Measurements from ENCODE around the gene PRSS38. TPM values are rescaled to one million over a fixed set of nuclear protein-coding genes. Genes with fewer than 3 reads are reported as not detected.

PRSS38 gene
- total and polyA plus RNA-seq, 2 donors (not counting 3 experiments of a cell fraction or from before 2014, with no cell fraction given): not detected

DNA sequence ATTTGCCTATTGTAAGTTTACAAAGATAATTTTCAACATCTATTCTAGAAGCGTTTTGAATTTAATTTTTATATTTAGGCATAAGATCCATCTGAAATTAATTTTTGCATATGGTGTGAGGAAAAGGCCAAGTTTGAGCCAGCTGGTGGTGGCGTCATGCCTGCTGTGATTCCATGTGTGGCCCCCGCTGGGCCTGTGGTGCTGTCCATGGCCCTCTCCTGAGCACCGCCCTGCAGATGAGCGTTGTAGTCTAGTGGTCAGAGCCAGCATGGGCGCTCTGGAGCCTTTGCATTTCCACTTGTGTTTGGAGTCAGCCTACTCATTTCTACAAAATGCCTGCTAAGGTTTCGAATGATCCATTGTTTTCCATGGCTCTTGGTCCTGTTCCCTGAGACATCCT, 22.7 kb downstream of the PRSS38 start:
- no peaks in the 10 kb centered on the region for H3K4me1 ChIP-seq (ENCODE audit: control insufficient read depth, extremely low read depth, insufficient read depth, low read length)
- FAIRE-seq (no peak), DNase-seq (ENCODE audit: low read depth, low spot score) (no peak)
- H4K20me1 ChIP-seq (replicated peaks; ENCODE audit: control insufficient read depth, extremely low read depth, insufficient read depth, low read length): no peaks in the 10 kb centered on the region
- H3K4me3 ChIP-seq (replicated peaks in 1 of 3; ENCODE audit: insufficient read depth in 1 of 3, low read depth in 1 of 3, low read length in 3 of 3): no peak overlapping the region
- no peaks in the 10 kb centered on the region for H3K9me3 ChIP-seq (replicated peaks; ENCODE audit: control insufficient read depth, insufficient read depth, low read length)
- no peak overlapping the region for H2AFZ ChIP-seq (ENCODE audit: low read depth, low read length)
- H3K79me2 ChIP-seq (ENCODE audit: control insufficient read depth, insufficient read depth, low read length): no peaks in the 10 kb centered on the region
- intact Hi-C loops (cut with micrococcal nuclease) (no loop called here), dilution Hi-C loops (cut with MboI; ENCODE audit: extremely low pct_ligation_motif_present, low sequenced_read_pairs) (no loop called here)
- H3K36me3 ChIP-seq (ENCODE audit: control insufficient read depth in 2 of 2, extremely low read depth in 1 of 2, insufficient read depth in 2 of 2, low read length in 2 of 2): no peaks in the 10 kb centered on the region
- POLR2A ChIA-PET: no interaction called here
- TF ChIP-seq EZH2 (IDR thresholded peaks at IDR 0.05; ENCODE audit: borderline replicate concordance, low read depth, low read length, severe bottlenecking): no peak
- TF ChIP-seq, protein P1, sequence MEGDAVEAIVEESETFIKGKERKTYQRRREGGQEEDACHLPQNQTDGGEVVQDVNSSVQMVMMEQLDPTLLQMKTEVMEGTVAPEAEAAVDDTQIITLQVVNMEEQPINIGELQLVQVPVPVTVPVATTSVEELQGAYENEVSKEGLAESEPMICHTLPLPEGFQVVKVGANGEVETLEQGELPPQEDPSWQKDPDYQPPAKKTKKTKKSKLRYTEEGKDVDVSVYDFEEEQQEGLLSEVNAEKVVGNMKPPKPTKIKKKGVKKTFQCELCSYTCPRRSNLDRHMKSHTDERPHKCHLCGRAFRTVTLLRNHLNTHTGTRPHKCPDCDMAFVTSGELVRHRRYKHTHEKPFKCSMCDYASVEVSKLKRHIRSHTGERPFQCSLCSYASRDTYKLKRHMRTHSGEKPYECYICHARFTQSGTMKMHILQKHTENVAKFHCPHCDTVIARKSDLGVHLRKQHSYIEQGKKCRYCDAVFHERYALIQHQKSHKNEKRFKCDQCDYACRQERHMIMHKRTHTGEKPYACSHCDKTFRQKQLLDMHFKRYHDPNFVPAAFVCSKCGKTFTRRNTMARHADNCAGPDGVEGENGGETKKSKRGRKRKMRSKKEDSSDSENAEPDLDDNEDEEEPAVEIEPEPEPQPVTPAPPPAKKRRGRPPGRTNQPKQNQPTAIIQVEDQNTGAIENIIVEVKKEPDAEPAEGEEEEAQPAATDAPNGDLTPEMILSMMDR (IDR thresholded peaks at IDR 0.05; ENCODE audit: extremely low read depth in 1 of 2, insufficient read depth in 1 of 2, low read depth in 1 of 2, low read length in 2 of 2): no peak
- TF ChIP-seq FOS (IDR thresholded peaks at IDR 0.05; ENCODE audit: borderline replicate concordance, insufficient read depth, low read length): no peak
- TF ChIP-seq POLR2AphosphoS5 (IDR thresholded peaks at IDR 0.05; ENCODE audit: insufficient read depth, low read depth, low read length): no peak
- no peak for TF ChIP-seq MAX (IDR thresholded peaks at IDR 0.05; ENCODE audit: insufficient read depth, insufficient read length)
- no peak for TF ChIP-seq MYC (IDR thresholded peaks at IDR 0.05; ENCODE audit: low read depth, low read length)
- TF ChIP-seq GATA2 (IDR thresholded peaks at IDR 0.05; ENCODE audit: insufficient read depth, insufficient read length, low read depth, low read length): no peak
- TF ChIP-seq JUN (IDR thresholded peaks at IDR 0.05; ENCODE audit: borderline replicate concordance, insufficient read depth, insufficient read length, low read depth): no peak
- TF ChIP-seq POLR2A (IDR thresholded peaks at IDR 0.05; ENCODE audit: low read depth, low read length): no peak
- H3K9me1 ChIP-seq (replicated peaks; ENCODE audit: control insufficient read depth, extremely low read depth, insufficient read depth, low read length): no peaks in the 10 kb centered on the region
- CTCF ChIA-PET: no interaction called here
- no peak overlapping the region for H3K4me2 ChIP-seq (ENCODE audit: insufficient read depth, low read length)
- H3K9ac ChIP-seq (replicated peaks; ENCODE audit: extremely low read depth, insufficient read depth, low read length): no peak overlapping the region
- no peak overlapping the region for H3K27ac ChIP-seq (ENCODE audit: insufficient read depth, low read depth, low read length)
- no TSS peak for BruUV-seq (replicated peaks)
- peaks cover 0 to 2% of the 10 kb centered on the region in 2 experiments for H3K27me3 ChIP-seq (ENCODE audit: control insufficient read depth in 2 of 2, insufficient read depth in 2 of 2, low read length in 2 of 2)
